Osteoblast (primary cell): ENCODE results near the gene SLC43A2. TPM values are rescaled to one million over a fixed set of nuclear protein-coding genes. Genes with fewer than 3 reads are reported as not detected.
"Not testable (repeated sequence)": the region's sequence is repeated elsewhere in the genome, so short reads cannot be mapped to it uniquely, and the experiment has no call there.

Experiments
- DNase-seq: peaks from one replicate; pipeline ENCODE4 v3.0.0; 2011; ENCODE audit warnings: low spot score, mixed read lengths; ENCODE audit not compliant: insufficient read length; ENCODE audit errors: missing footprints
- H2AFZ ChIP-seq: 2 replicates; pipeline ENCODE4 v1.6.0; 2011; ENCODE audit warnings: mild to moderate bottlenecking, low read length
- H3K27ac ChIP-seq: 2 replicates; pipeline ENCODE4 v1.5.1; 2011; ENCODE audit warnings: mild to moderate bottlenecking, low read depth, low read length, moderate library complexity
- H3K27me3 ChIP-seq: 2 replicates; pipeline ENCODE4 v1.6.0; 2012; ENCODE audit warnings: mild to moderate bottlenecking, control low read depth, inconsistent platforms, low read length, moderate library complexity; ENCODE audit not compliant: insufficient read depth
- H3K36me3 ChIP-seq: 2 replicates; pipeline ENCODE4 v1.5.1; 2011; ENCODE audit warnings: mild to moderate bottlenecking, low read length, control low read depth, moderate library complexity; ENCODE audit not compliant: insufficient read depth
- H3K4me1 ChIP-seq: 2 replicates; pipeline ENCODE4 v1.5.1; 2011; ENCODE audit warnings: mild to moderate bottlenecking, low read length, control low read depth, moderate library complexity; ENCODE audit not compliant: insufficient read depth
- H3K4me2 ChIP-seq: 2 replicates; pipeline ENCODE4 v1.6.0; 2011; ENCODE audit warnings: mild to moderate bottlenecking, low read length; ENCODE audit not compliant: insufficient read depth
- H3K4me3 ChIP-seq: fragments of 200-600 bp; sonication (generic); 3 replicates; pipeline ENCODE4 v1.5.1; 2012; ENCODE audit warnings: mild to moderate bottlenecking, low read length, inconsistent platforms; ENCODE audit not compliant: insufficient read depth
- H3K79me2 ChIP-seq: 2 replicates; pipeline ENCODE4 v1.6.0; 2012; ENCODE audit warnings: mild to moderate bottlenecking, low read length, control low read depth, inconsistent platforms; ENCODE audit not compliant: insufficient read depth
- H3K9me3 ChIP-seq: 2 replicates; pipeline ENCODE4 v1.5.1; 2011; ENCODE audit warnings: low read depth, low read length, control low read depth
- H4K20me1 ChIP-seq: 2 replicates; pipeline ENCODE4 v1.6.0; 2012; ENCODE audit warnings: mild to moderate bottlenecking, low read length, control low read depth; ENCODE audit not compliant: insufficient read depth
- CTCF ChIP-seq: IDR thresholded peaks from 2 replicates; pipeline ENCODE4 v1.5.1; 2011; ENCODE audit warnings: mild to moderate bottlenecking, low read depth, low read length, moderate library complexity; ENCODE audit errors: extremely low read depth
- total RNA-seq: library from RNA; depleted of rRNA; stranded (reverse); fragments of >200 nt; gene quantifications from 2 replicates; pipeline ENCODE4 v1.2.3, GENCODE V29; 2012

SLC43A2 gene
- total RNA-seq, 1 donor: 5.4 TPM

GRCh38 chr17:1574697-1575471, 53.8 kb downstream of the SLC43A2 start:
- H3K27ac ChIP-seq: no peak overlapping the region
- no peak for TF ChIP-seq CTCF

GRCh38 chr17:1573932-1574696, 54.5 kb downstream of the SLC43A2 start:
- Histone ChIP-seq H3K4me1 (peaks cover 14% of the 10 kb centered on the region), H3K27ac (no peak overlapping the region), H3K4me3 (no peak overlapping the region), H3K27me3 (no peaks in the 10 kb centered on the region), H2AFZ (no peak overlapping the region), H3K4me2 (no peak overlapping the region), H3K79me2 (no peaks in the 10 kb centered on the region), H4K20me1 (no peaks in the 10 kb centered on the region), H3K9me3 (no peaks in the 10 kb centered on the region), H3K36me3 (no peaks in the 10 kb centered on the region)
- TF ChIP-seq CTCF: peak; percentile 77
- DNase-seq: peak; percentile 99

More at GRCh38 chr17:1574697-1575471, 53.8 kb downstream of the SLC43A2 start:
- H3K79me2 ChIP-seq: no peaks in the 10 kb centered on the region
- peak; percentile 57 for DNase-seq
- no peaks in the 10 kb centered on the region for H3K27me3 ChIP-seq
- H3K4me1 ChIP-seq: peaks cover 14% of the 10 kb centered on the region
- no peak overlapping the region for H3K4me3 ChIP-seq
- no peaks in the 10 kb centered on the region for H4K20me1 ChIP-seq
- H2AFZ ChIP-seq: no peak overlapping the region
- H3K36me3 ChIP-seq: no peaks in the 10 kb centered on the region
- H3K9me3 ChIP-seq: no peaks in the 10 kb centered on the region
- H3K4me2 ChIP-seq: no peak overlapping the region

- not testable (repeated sequence) for H3K27ac ChIP-seq, H3K4me3 ChIP-seq, H3K36me3 ChIP-seq, H2AFZ ChIP-seq, H3K9me3 ChIP-seq, H3K79me2 ChIP-seq, H4K20me1 ChIP-seq, H3K27me3 ChIP-seq, H3K4me2 ChIP-seq, H3K4me1 ChIP-seq
- DNase-seq: peak; percentile 34
These were observed 56.0 kb downstream of the SLC43A2 start for GRCh38 chr17:1572646-1573045.

- H3K4me3 ChIP-seq: no peak overlapping the region
- no peaks in the 10 kb centered on the region for H3K79me2 ChIP-seq
- no peak overlapping the region for H3K27ac ChIP-seq
- H3K9me3 ChIP-seq: no peaks in the 10 kb centered on the region
- no peak overlapping the region for H2AFZ ChIP-seq
- H3K4me1 ChIP-seq: peaks cover 5% of the 10 kb centered on the region
- TF ChIP-seq CTCF: no peak
- H3K27me3 ChIP-seq: no peaks in the 10 kb centered on the region
- no peak overlapping the region for H3K4me2 ChIP-seq
- no peaks in the 10 kb centered on the region for H4K20me1 ChIP-seq
- no peaks in the 10 kb centered on the region for H3K36me3 ChIP-seq
- DNase-seq: no peak
These were observed 57.3 kb downstream of the SLC43A2 start for GRCh38 chr17:1571341-1571704.
